ENCODE results near the gene SFN. TPM values are rescaled to one million over a fixed set of nuclear protein-coding genes. Genes with fewer than 3 reads are reported as not detected.

The SFN gene
- total RNA-seq, 2 experiments from 2014 or later: 0.95 to 3.9 TPM

DNA sequence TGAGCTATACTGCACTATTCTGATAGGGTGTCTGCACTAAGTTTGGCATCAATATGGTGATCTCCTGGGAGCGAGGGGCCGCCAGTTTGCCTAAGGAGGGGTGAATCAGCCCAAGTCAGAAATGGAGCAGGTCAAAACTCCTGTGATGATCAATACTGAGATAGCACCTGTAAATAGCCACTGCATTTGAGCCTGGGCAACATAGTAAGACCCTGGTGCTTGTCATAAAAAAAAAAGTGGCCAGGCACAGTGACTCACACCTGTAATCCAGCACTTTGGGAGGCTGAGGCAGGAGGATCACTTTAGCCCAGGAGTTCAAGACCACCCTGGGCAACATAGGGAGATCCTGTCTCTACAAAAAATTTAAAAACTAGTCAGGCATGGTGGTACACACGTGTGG is 48.1 kb upstream of the SFN start:
- H3K4me2 ChIP-seq (ENCODE audit: low read length): no peak overlapping the region
- H3K4me1 ChIP-seq (ENCODE audit: insufficient read depth, low read length, poor library complexity, severe bottlenecking): peaks cover under 1% of the 10 kb centered on the region
- no peak for DNase-seq (ENCODE audit: low spot score)
- H2AFZ ChIP-seq (ENCODE audit: low read length): no peak overlapping the region
- no peaks in the 10 kb centered on the region for H3K79me2 ChIP-seq (ENCODE audit: insufficient read depth, low read depth, low read length)
- BruUV-seq (replicated peaks): no TSS peak
- POLR2A ChIA-PET: interaction anchor here (0.7 kb wide), 1 partner anchor 237 kb away, joined by 3 read pairs; no protein-coding TSS in a partner anchor
- H3K36me3 ChIP-seq (ENCODE audit: insufficient read depth, low read length): no peaks in the 10 kb centered on the region
- H3K9me2 ChIP-seq (ENCODE audit: insufficient read depth, low read length): no peaks in the 10 kb centered on the region
- TF ChIP-seq, protein P1, sequence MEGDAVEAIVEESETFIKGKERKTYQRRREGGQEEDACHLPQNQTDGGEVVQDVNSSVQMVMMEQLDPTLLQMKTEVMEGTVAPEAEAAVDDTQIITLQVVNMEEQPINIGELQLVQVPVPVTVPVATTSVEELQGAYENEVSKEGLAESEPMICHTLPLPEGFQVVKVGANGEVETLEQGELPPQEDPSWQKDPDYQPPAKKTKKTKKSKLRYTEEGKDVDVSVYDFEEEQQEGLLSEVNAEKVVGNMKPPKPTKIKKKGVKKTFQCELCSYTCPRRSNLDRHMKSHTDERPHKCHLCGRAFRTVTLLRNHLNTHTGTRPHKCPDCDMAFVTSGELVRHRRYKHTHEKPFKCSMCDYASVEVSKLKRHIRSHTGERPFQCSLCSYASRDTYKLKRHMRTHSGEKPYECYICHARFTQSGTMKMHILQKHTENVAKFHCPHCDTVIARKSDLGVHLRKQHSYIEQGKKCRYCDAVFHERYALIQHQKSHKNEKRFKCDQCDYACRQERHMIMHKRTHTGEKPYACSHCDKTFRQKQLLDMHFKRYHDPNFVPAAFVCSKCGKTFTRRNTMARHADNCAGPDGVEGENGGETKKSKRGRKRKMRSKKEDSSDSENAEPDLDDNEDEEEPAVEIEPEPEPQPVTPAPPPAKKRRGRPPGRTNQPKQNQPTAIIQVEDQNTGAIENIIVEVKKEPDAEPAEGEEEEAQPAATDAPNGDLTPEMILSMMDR (conservative IDR thresholded peaks at IDR 0.05; ENCODE audit: low read length): no peak
- TF ChIP-seq EZH2phosphoT487 (IDR thresholded peaks at IDR 0.05; ENCODE audit: borderline replicate concordance, low read depth, low read length): no peak
- no peaks in the 10 kb centered on the region for H3K9me3 ChIP-seq (ENCODE audit: low read length)
- CTCF ChIA-PET (ENCODE audit: unreplicated experiment): no interaction called here
- no peak overlapping the region for H3K27ac ChIP-seq (ENCODE audit: low read depth, low read length, poor library complexity, severe bottlenecking)
- no peak overlapping the region for H3K4me3 ChIP-seq (ENCODE audit: low read depth, low read length, poor library complexity, severe bottlenecking)
- intact Hi-C loops (cut with micrococcal nuclease; ENCODE audit: unreplicated experiment): no loop called here
- no peaks in the 10 kb centered on the region for H4K20me1 ChIP-seq (ENCODE audit: insufficient read depth, low read length)

DNA sequence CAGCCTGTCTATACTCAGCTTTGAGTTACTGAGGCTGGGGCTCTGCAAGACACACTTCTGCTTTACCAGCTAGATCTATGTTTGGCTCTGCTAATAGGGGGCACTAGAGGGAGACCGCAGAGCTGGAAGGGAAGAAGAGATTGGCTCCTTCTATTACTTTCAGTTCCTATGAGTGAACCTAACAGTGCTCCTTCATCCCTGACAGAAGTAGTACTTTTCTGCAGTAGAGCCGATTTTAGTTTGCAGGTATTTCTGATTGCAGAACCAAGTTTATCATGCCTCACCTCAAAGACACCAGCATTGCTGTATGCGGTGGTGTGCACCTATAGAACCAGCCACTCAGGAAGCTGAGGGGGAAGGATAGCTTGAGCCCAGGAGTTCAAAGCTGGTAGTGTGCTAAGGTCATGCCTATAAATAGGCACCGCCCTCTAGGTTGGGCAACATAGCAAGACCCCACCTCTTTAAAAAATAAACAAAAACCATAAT is 42.1 kb upstream of the SFN start:
- TF ChIP-seq EZH2phosphoT487 (IDR thresholded peaks at IDR 0.05; ENCODE audit: borderline replicate concordance, low read depth, low read length): no peak
- TF ChIP-seq, protein P1 (conservative IDR thresholded peaks at IDR 0.05; ENCODE audit: low read length): peak; percentile 82
- Histone ChIP-seq H4K20me1 (ENCODE audit: insufficient read depth, low read length) (no peaks in the 10 kb centered on the region), H3K4me2 (ENCODE audit: low read length) (peak overlapping the region; percentile 54), H3K4me3 (ENCODE audit: low read depth, low read length, poor library complexity, severe bottlenecking) (peak overlapping the region; percentile 20), H3K9me3 (ENCODE audit: low read length) (no peaks in the 10 kb centered on the region), H3K27ac (ENCODE audit: low read depth, low read length, poor library complexity, severe bottlenecking) (peak overlapping the region; percentile 83), H3K36me3 (ENCODE audit: insufficient read depth, low read length) (no peaks in the 10 kb centered on the region), H3K9me2 (ENCODE audit: insufficient read depth, low read length) (no peaks in the 10 kb centered on the region), H3K4me1 (ENCODE audit: insufficient read depth, low read length, poor library complexity, severe bottlenecking) (peaks cover 31% of the 10 kb centered on the region), H3K79me2 (ENCODE audit: insufficient read depth, low read depth, low read length) (no peaks in the 10 kb centered on the region), H2AFZ (ENCODE audit: low read length) (peak overlapping the region; percentile 70; the same call in 1 of the 2 replicates)
- ChIA-PET POLR2A (interaction anchor here (0.6 to 2.1 kb wide), 11 partner anchors 9 to 129 kb away, joined by 3 to 19 read pairs (median 4); no protein-coding TSS in a partner anchor), CTCF (ENCODE audit: unreplicated experiment) (interaction anchor here (0.6 to 1.6 kb wide), 3 partner anchors 13 to 128 kb away, joined by 3 to 9 read pairs (median 3); no protein-coding TSS in a partner anchor)
- intact Hi-C loops (cut with micrococcal nuclease; ENCODE audit: unreplicated experiment): no loop called here
- DNase-seq (ENCODE audit: low spot score): peak; percentile 89
- no TSS peak for BruUV-seq (replicated peaks)

DNA sequence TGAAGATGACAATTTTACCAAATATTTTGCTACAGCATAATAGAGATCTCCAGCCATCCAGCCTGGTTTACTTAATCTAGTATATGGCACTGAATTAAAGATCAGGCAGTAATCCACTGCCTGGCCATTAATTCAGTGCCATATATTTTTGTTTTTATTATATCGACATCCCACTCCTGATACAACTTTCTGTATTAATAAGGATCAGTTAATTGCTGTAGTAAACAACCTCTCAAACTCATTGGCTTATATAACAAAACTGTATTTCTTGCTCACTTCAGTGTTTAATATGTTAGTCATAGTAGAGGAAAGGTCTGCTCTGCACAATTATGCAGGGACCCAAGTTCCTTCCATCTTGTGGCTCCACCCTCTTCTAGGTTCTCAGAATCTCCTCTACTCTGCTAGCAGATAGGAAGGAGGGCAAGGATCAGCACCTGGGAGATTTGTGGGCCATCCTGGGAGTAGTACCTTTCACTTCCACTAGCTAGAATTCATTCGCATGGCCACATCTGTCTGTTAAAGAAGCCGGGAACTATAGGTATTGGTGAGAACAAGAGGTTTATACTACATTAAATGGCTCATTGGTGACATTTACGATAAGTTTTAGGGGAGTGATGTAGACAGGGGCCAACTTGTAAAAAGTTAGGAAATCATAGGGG is 40.1 kb upstream of the SFN start:
- ChIA-PET POLR2A (interaction anchor here (1.1 kb wide), 1 partner anchor 11 kb away, joined by 3 read pairs; no protein-coding TSS in a partner anchor), CTCF (ENCODE audit: unreplicated experiment) (interaction anchor here (0.8 kb wide), 1 partner anchor 22 kb away, joined by 5 read pairs; no protein-coding TSS in a partner anchor)
- Histone ChIP-seq H3K36me3 (ENCODE audit: insufficient read depth, low read length) (no peaks in the 10 kb centered on the region), H3K27ac (ENCODE audit: low read depth, low read length, poor library complexity, severe bottlenecking) (no peak overlapping the region), H3K9me3 (ENCODE audit: low read length) (no peaks in the 10 kb centered on the region), H2AFZ (ENCODE audit: low read length) (no peak overlapping the region), H3K9me2 (ENCODE audit: insufficient read depth, low read length) (no peaks in the 10 kb centered on the region), H4K20me1 (ENCODE audit: insufficient read depth, low read length) (no peaks in the 10 kb centered on the region), H3K79me2 (ENCODE audit: insufficient read depth, low read depth, low read length) (peaks cover 6% of the 10 kb centered on the region; the same call in 1 of the 2 replicates), H3K4me2 (ENCODE audit: low read length) (no peak overlapping the region), H3K4me3 (ENCODE audit: low read depth, low read length, poor library complexity, severe bottlenecking) (no peak overlapping the region), H3K4me1 (ENCODE audit: insufficient read depth, low read length, poor library complexity, severe bottlenecking) (peaks cover 44% of the 10 kb centered on the region)
- TF ChIP-seq, protein P1 (conservative IDR thresholded peaks at IDR 0.05; ENCODE audit: low read length): no peak
- no peak for TF ChIP-seq EZH2phosphoT487 (IDR thresholded peaks at IDR 0.05; ENCODE audit: borderline replicate concordance, low read depth, low read length)
- DNase-seq (ENCODE audit: low spot score): peak; percentile 22
- intact Hi-C loops (cut with micrococcal nuclease; ENCODE audit: unreplicated experiment): no loop called here
- BruUV-seq (replicated peaks): no TSS peak
